Measurements from ENCODE around the gene FAM3B.

DNA sequence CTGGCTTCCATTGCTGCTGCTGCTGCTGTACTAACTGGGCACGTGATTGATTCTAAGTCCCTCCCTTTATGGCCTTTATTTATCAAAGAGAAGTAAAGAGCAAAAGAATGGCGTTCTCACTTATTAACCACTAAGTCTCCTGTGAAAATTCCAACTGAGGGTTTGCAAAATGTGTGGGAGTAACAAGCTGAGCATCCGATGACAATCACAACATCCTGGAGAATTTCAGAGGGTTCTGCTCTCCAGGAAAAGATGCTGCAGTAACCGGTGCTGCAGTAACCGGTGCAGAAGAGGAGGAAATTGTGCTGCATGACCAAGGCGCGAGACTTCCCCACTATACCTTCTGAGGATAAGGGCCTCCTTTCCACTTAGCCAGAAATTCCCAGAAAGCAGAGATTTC, 32.5 kb downstream of the FAM3B start:
- TF ChIP-seq CTCF (conservative IDR thresholded peaks at IDR 0.05; ENCODE audit: low read depth, low read length) (no peak), CHD1 (IDR thresholded peaks at IDR 0.05; ENCODE audit: low read depth, low read length) (no peak), ELK1 (IDR thresholded peaks at IDR 0.05; ENCODE audit: borderline replicate concordance, low read depth, low read length) (no peak), MAZ (IDR thresholded peaks at IDR 0.05; ENCODE audit: borderline replicate concordance, low read depth, low read length) (no peak), RCOR1 (IDR thresholded peaks at IDR 0.05; ENCODE audit: insufficient replicate concordance, low read length) (no peak), USF2 (IDR thresholded peaks at IDR 0.05; ENCODE audit: low read depth, low read length) (no peak), POLR2A (IDR thresholded peaks at IDR 0.05; ENCODE audit: low read depth, low read length) (no peak), RAD21 (IDR thresholded peaks at IDR 0.05; ENCODE audit: low read length) (no peak), NFE2L2 (IDR thresholded peaks at IDR 0.05; ENCODE audit: low read depth, low read length) (no peak), BHLHE40 (IDR thresholded peaks at IDR 0.05; ENCODE audit: low read depth, low read length) (no peak), SMC3 (IDR thresholded peaks at IDR 0.05; ENCODE audit: low read depth, low read length) (no peak)

Data from IMR-90 (cell line).